Measurements from ENCODE around the gene SPATA6L. TPM values are rescaled to one million over a fixed set of nuclear protein-coding genes. Genes with fewer than 3 reads are reported as not detected.

The SPATA6L gene
- total and polyA plus RNA-seq, 2 of the 13 experiments (the other 11 are each of a cell fraction or from before 2014, with no cell fraction given) = 1.1 to 1.9 TPM

- no peak for TF ChIP-seq ZNF83 (CRISPR knock-in tag; IDR thresholded peaks at IDR 0.05; ENCODE audit: borderline replicate concordance)
- TF ChIP-seq ZNF337 (CRISPR knock-in tag; IDR thresholded peaks at IDR 0.05; ENCODE audit: borderline replicate concordance, low read depth) = no peak
- TF ChIP-seq ZNF672 (CRISPR knock-in tag; IDR thresholded peaks at IDR 0.05) = no peak
- TF ChIP-seq ZNF333 (CRISPR knock-in tag; IDR thresholded peaks at IDR 0.05; ENCODE audit: borderline replicate concordance) = no peak
- no peak for TF ChIP-seq CCDC6 (CRISPR knock-in tag; IDR thresholded peaks at IDR 0.05)
- TF ChIP-seq SNRNP70 (IDR thresholded peaks at IDR 0.05; ENCODE audit: low read depth, low read length) = no peak
- peak; percentile 9; the same call in 1 of the 2 replicates for TF ChIP-seq SAP130 (CRISPR knock-in tag; IDR thresholded peaks at IDR 0.05; ENCODE audit: low read depth)
- TF ChIP-seq ZNF18 (CRISPR knock-in tag; IDR thresholded peaks at IDR 0.05; ENCODE audit: insufficient replicate concordance) = no peak
- TF ChIP-seq PHB2 (IDR thresholded peaks at IDR 0.05; ENCODE audit: partially characterized antibody) = no peak
- TF ChIP-seq ZNF225 (CRISPR knock-in tag; IDR thresholded peaks at IDR 0.05) = no peak
- TF ChIP-seq NFYC (CRISPR knock-in tag; IDR thresholded peaks at IDR 0.05) = peak; percentile 11; the same call in 1 of the 2 replicates
- TF ChIP-seq ZNF609 (CRISPR knock-in tag; IDR thresholded peaks at IDR 0.05; ENCODE audit: borderline replicate concordance) = no peak
- TF ChIP-seq ATF4 (CRISPR knock-in tag; IDR thresholded peaks at IDR 0.05) = 0 out of 4 replicates have a peak, but pooled peaks of 1 of the 2 experiments have one; percentile 33
- TF ChIP-seq IRF2 (CRISPR knock-in tag; IDR thresholded peaks at IDR 0.05) = no peak; the same call in 1 of the 2 replicates
- TF ChIP-seq AGO1 (IDR thresholded peaks at IDR 0.05; ENCODE audit: low read depth, low read length, poor library complexity, severe bottlenecking) = no peak
- 0 out of 2 replicates have a peak, but pooled peaks have one; percentile 52 for TF ChIP-seq PHF21A (CRISPR knock-in tag; IDR thresholded peaks at IDR 0.05)
- 0 out of 2 replicates have a peak, but pooled peaks have one; percentile 11 for TF ChIP-seq ZBTB38 (CRISPR knock-in tag; IDR thresholded peaks at IDR 0.05)
- no peak for TF ChIP-seq PTBP1 (IDR thresholded peaks at IDR 0.05; ENCODE audit: low read depth, low read length, poor library complexity, severe bottlenecking)
- TF ChIP-seq TOPORS (CRISPR knock-in tag; IDR thresholded peaks at IDR 0.05) = no peak
- TF ChIP-seq CBX2 (IDR thresholded peaks at IDR 0.05; ENCODE audit: low read depth, low read length) = no peak
- TF ChIP-seq CBX2 (CRISPR knock-in tag; IDR thresholded peaks at IDR 0.05; ENCODE audit: low read depth) = no peak
- no peak for TF ChIP-seq GTF2F1 (IDR thresholded peaks at IDR 0.05; ENCODE audit: low read length)
- no peak for TF ChIP-seq ZNF460 (CRISPR knock-in tag; IDR thresholded peaks at IDR 0.05; ENCODE audit: borderline replicate concordance)
These were observed 3.1 kb downstream of the SPATA6L start (continued) for GRCh38 chr9:4662989-4663792.

Data from HepG2 (cell line).